Activated CD4-positive, alpha-beta T cell treated with anti-CD3 and anti-CD28 coated beads for 48 hours (primary cell): ENCODE results near the gene MAML3.
A peak's percentile ranks its signal among the peaks of the same experiment; 100 is the strongest.

Source experiments
- DNase-seq: peaks from one replicate; pipeline ENCODE4 v3.0.0-alpha.2; 2020

Gene MAML3

GRCh38 chr4:139740531-139741041 lies 413.4 kb downstream of the MAML3 start:
- DNase-seq: no peak

GRCh38 chr4:139740121-139740520 lies 413.9 kb downstream of the MAML3 start:
- no peak for DNase-seq

GRCh38 chr4:139738846-139739613 lies 415.0 kb downstream of the MAML3 start:
- no peak for DNase-seq

- DNase-seq: no peak
Observed at GRCh38 chr4:139736661-139737060, 417.3 kb downstream of the MAML3 start.

GRCh38 chr4:139736274-139736660 lies 417.7 kb downstream of the MAML3 start:
- peak; percentile 17 for DNase-seq

- no peak for DNase-seq
Observed at GRCh38 chr4:139735381-139736273, 418.4 kb downstream of the MAML3 start.

- peak; percentile 75 for DNase-seq
Observed at GRCh38 chr4:139734875-139735380, 419.1 kb downstream of the MAML3 start.

- no peak for DNase-seq
Observed at GRCh38 chr4:139734201-139734874, 419.6 kb downstream of the MAML3 start.

- no peak for DNase-seq
Observed at GRCh38 chr4:139732991-139733570, 420.9 kb downstream of the MAML3 start.

- no peak for DNase-seq
Observed at GRCh38 chr4:139728840-139729239, 425.1 kb downstream of the MAML3 start.

- no peak for DNase-seq
Observed at GRCh38 chr4:139728146-139728545, 425.8 kb downstream of the MAML3 start.

GRCh38 chr4:139726615-139727014 lies 427.4 kb downstream of the MAML3 start:
- DNase-seq: no peak

- no peak for DNase-seq
Observed at GRCh38 chr4:139725236-139725635, 428.7 kb downstream of the MAML3 start.

GRCh38 chr4:139721789-139722188 lies 432.2 kb downstream of the MAML3 start:
- no peak for DNase-seq

- no peak for DNase-seq
Observed at GRCh38 chr4:139720806-139721205, 433.2 kb downstream of the MAML3 start.

GRCh38 chr4:139719381-139720101 lies 434.4 kb downstream of the MAML3 start:
- DNase-seq: no peak

GRCh38 chr4:139718833-139719232 lies 435.2 kb downstream of the MAML3 start:
- DNase-seq: no peak

- no peak for DNase-seq
Observed at GRCh38 chr4:139718358-139718757, 435.6 kb downstream of the MAML3 start.

- no peak for DNase-seq
Observed at GRCh38 chr4:139715746-139716391, 438.1 kb downstream of the MAML3 start.

GRCh38 chr4:139712882-139713281 lies 441.1 kb downstream of the MAML3 start:
- no peak for DNase-seq

GRCh38 chr4:139711461-139711860 lies 442.5 kb downstream of the MAML3 start:
- no peak for DNase-seq
